Endodermal cell (in vitro differentiated cells): ENCODE data around the gene CDH4. TPM values are rescaled to one million over a fixed set of nuclear protein-coding genes. Genes with fewer than 3 reads are reported as not detected.

Source experiments
- DNase-seq: peaks from one replicate; pipeline ENCODE4 v3.0.0-alpha.2; 2017
- H3K27ac ChIP-seq: 2 replicates; pipeline ENCODE4 v1.5.1; 2013; ENCODE audit warnings: mild to moderate bottlenecking, low read depth, low read length, moderate library complexity
- H3K27me3 ChIP-seq: 2 replicates; pipeline ENCODE4 v1.6.1; 2013; ENCODE audit warnings: mild to moderate bottlenecking, low read length, moderate library complexity; ENCODE audit not compliant: insufficient read depth, control insufficient read depth, poor library complexity, severe bottlenecking
- H3K36me3 ChIP-seq: 2 replicates; pipeline ENCODE4 v1.7.0; 2013; ENCODE audit warnings: mild to moderate bottlenecking, low read length, moderate library complexity; ENCODE audit not compliant: control insufficient read depth, insufficient read depth
- H3K4me1 ChIP-seq: one replicate; pipeline ENCODE4 v1.7.0; 2013; ENCODE audit warnings: low read length; ENCODE audit not compliant: control insufficient read depth, insufficient read depth
- H3K4me3 ChIP-seq: 2 replicates; pipeline ENCODE4 v1.5.1; 2013; ENCODE audit warnings: mild to moderate bottlenecking, low read length, moderate library complexity
- H3K9ac ChIP-seq: 2 replicates; pipeline ENCODE4 v1.6.1; 2013; ENCODE audit warnings: mild to moderate bottlenecking, low read length, moderate library complexity; ENCODE audit not compliant: poor library complexity, severe bottlenecking; ENCODE audit errors: extremely low read depth
- H3K9me3 ChIP-seq: 2 replicates; pipeline ENCODE4 v1.6.1; 2013; ENCODE audit warnings: mild to moderate bottlenecking, low read length, moderate library complexity; ENCODE audit not compliant: control insufficient read depth
- H3K27ac Mint-ChIP-seq: 2 replicates; pipeline ENCODE4 v1.8.0; 2020; ENCODE audit warnings: mixed read lengths
- H3K27me3 Mint-ChIP-seq: 2 replicates; pipeline ENCODE4 v1.8.0; 2021; ENCODE audit warnings: mild to moderate bottlenecking, mixed read lengths; ENCODE audit not compliant: insufficient read depth
- H3K36me3 Mint-ChIP-seq: 2 replicates; pipeline ENCODE4 v1.8.0; 2020; ENCODE audit warnings: low read depth, mixed read lengths
- H3K4me1 Mint-ChIP-seq: 2 replicates; pipeline ENCODE4 v1.8.0; 2020; ENCODE audit warnings: mixed read lengths
- H3K4me3 Mint-ChIP-seq: 2 replicates; pipeline ENCODE4 v1.8.0; 2020; ENCODE audit warnings: mild to moderate bottlenecking, moderate library complexity, mixed read lengths
- H3K9me3 Mint-ChIP-seq: 2 replicates; pipeline ENCODE4 v1.8.0; 2020; ENCODE audit warnings: mild to moderate bottlenecking, mixed read lengths
- WGBS, 2 experiments: methylation state at CpG; one replicate each; pipeline versions ENCODE4 v1.1.5 to v1.1.7; 2013; ENCODE audit warnings: missing lambda C conversion rate in 2 of 2, mixed read lengths in 1 of 2; ENCODE audit not compliant: insufficient coverage in 1 of 2, insufficient read length in 1 of 2; 5-methylcytosine and 5-hydroxymethylcytosine counted together
- total RNA-seq, 2 donors: library from RNA; stranded (reverse); fragmentation: NEBNext Ultra II Directional in 1 of 2; extraction: Animal tissue kit (Norgen Biotek cat#: 25700) in 1 of 2; gene quantifications; 2 replicates in 1 of 2; 3 replicates in 1 of 2; pipeline ENCODE4 v1.2.1, GENCODE V29; 2021
- TF ChIP-seq, protein P1 (sequence below): fragments of 200-600 bp; sonication (generic); conservative IDR thresholded peaks from 2 replicates; pipeline ENCODE4 v1.5.0; 2021; ENCODE audit warnings: antibody characterized with exemption, mild to moderate bottlenecking

The CDH4 gene
- total RNA-seq, 2 donors from 2014 or later: 1.8 to 5.8 TPM

DNA sequence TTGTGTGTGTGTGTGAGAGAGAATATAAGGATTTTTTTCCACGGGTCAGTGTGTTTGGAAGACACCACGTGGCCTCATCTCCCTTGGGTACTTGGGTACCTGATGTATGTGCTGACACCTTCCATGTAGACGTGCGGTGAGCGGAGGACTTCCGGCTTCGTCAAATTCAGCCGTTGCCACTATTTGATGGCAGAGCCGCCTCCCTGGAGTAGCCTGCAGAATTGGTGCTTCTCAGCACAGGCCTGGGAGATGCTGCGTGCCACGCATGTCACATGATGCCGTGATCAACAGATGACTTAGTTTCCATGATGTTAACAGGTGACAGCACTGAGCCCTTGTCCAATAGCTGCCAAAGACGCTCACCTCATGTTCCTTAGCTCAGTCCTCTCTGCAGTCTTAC, 69.4 kb downstream of the CDH4 start:
- no peaks in the 10 kb centered on the region for H3K27me3 ChIP-seq
- H3K4me3 ChIP-seq: no peak overlapping the region
- Mint-ChIP-seq H3K36me3 (no peaks in the 10 kb centered on the region), H3K27ac (no peak overlapping the region), H3K27me3 (peaks cover 29% of the 10 kb centered on the region), H3K9me3 (no peaks in the 10 kb centered on the region), H3K4me3 (no peak overlapping the region), H3K4me1 (no peaks in the 10 kb centered on the region)
- no peaks in the 10 kb centered on the region for H3K9me3 ChIP-seq
- 93 to 95% methylated on average over 11 to 13 of the region's 13 CpGs for WGBS, 2 experiments
- H3K27ac ChIP-seq: no peak overlapping the region
- H3K36me3 ChIP-seq: no peaks in the 10 kb centered on the region
- no peak for DNase-seq
- TF ChIP-seq, protein P1, sequence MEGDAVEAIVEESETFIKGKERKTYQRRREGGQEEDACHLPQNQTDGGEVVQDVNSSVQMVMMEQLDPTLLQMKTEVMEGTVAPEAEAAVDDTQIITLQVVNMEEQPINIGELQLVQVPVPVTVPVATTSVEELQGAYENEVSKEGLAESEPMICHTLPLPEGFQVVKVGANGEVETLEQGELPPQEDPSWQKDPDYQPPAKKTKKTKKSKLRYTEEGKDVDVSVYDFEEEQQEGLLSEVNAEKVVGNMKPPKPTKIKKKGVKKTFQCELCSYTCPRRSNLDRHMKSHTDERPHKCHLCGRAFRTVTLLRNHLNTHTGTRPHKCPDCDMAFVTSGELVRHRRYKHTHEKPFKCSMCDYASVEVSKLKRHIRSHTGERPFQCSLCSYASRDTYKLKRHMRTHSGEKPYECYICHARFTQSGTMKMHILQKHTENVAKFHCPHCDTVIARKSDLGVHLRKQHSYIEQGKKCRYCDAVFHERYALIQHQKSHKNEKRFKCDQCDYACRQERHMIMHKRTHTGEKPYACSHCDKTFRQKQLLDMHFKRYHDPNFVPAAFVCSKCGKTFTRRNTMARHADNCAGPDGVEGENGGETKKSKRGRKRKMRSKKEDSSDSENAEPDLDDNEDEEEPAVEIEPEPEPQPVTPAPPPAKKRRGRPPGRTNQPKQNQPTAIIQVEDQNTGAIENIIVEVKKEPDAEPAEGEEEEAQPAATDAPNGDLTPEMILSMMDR: no peak
- H3K9ac ChIP-seq: no peak overlapping the region
- no peaks in the 10 kb centered on the region for H3K4me1 ChIP-seq

DNA sequence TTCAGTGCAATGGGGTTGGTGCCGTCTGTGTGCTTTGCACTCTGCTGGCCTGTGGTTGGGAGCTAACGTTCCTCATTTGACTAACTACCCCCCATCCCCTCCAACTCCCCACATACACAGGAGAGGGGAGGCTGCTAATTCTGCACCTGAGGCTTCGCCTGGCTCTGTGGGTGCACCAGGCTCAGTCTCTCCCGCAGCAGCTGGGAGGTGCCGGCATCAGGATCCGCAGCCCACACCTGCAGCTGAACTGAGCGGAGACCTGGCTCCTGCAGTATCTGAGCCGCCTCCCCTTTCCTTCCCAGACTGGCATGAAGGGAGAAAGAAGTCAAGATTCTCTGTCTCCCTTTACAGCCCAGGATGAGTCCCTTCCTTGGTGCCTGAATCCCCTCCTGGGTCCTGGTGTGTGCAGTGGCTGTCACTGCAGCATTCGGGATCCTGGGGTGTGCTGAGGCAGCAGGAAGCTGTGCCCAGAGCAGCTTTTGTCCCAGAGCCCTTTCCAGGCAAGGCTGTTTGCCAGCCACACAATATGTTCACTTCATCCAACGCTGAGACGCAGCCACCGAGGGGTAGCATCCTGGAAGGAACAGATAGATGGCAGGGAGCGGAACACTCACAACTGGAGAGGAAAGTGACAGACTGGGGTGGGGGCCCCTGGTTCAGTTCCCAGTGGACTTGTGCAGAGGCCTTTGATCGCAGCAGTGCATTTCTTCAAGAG, 70.2 kb downstream of the CDH4 start:
- Mint-ChIP-seq H3K27ac (no peak overlapping the region), H3K4me3 (no peak overlapping the region), H3K36me3 (no peaks in the 10 kb centered on the region), H3K9me3 (no peaks in the 10 kb centered on the region), H3K4me1 (no peaks in the 10 kb centered on the region), H3K27me3 (peaks cover 30% of the 10 kb centered on the region)
- Histone ChIP-seq H3K27ac (no peak overlapping the region), H3K9ac (no peak overlapping the region), H3K36me3 (no peaks in the 10 kb centered on the region), H3K27me3 (no peaks in the 10 kb centered on the region), H3K9me3 (no peaks in the 10 kb centered on the region), H3K4me3 (no peak overlapping the region), H3K4me1 (no peaks in the 10 kb centered on the region)
- WGBS, 2 experiments: 90 to 100% methylated on average over 8 to 14 of the region's 14 CpGs
- TF ChIP-seq, protein P1: no peak
- DNase-seq: no peak

DNA sequence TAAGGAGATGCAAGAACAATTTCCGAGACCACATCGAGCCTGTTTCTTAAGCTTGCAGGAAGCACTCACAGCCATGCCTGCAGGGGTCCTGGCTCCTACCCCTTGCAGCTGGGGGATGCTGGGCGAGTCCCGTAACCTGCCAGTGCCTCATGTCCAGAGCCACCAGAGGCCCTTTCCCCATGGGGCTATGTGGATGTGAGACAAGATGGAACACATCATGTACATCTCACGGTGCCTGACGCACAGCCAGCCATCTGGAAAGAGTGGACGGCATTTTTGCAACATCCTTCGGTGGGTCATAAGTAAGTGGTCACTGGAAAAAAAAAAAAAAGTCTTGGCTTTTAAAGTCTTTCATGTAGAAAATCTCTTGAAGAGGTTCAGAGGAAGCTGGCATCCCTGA, 72.8 kb downstream of the CDH4 start:
- Mint-ChIP-seq H3K27ac (no peak overlapping the region), H3K27me3 (peaks cover 40% of the 10 kb centered on the region), H3K36me3 (no peaks in the 10 kb centered on the region), H3K9me3 (no peaks in the 10 kb centered on the region), H3K4me3 (no peak overlapping the region), H3K4me1 (no peaks in the 10 kb centered on the region)
- no peaks in the 10 kb centered on the region for H3K36me3 ChIP-seq
- H3K4me1 ChIP-seq: no peaks in the 10 kb centered on the region
- H3K27ac ChIP-seq: no peak overlapping the region
- DNase-seq: no peak
- no peaks in the 10 kb centered on the region for H3K27me3 ChIP-seq
- H3K9me3 ChIP-seq: no peaks in the 10 kb centered on the region
- TF ChIP-seq, protein P1: no peak
- H3K4me3 ChIP-seq: no peak overlapping the region
- WGBS, 2 experiments: 92 to 96% methylated on average over 4 to 8 of the region's 8 CpGs
- no peak overlapping the region for H3K9ac ChIP-seq
